Fibroblast of mammary gland (primary cell): Measurements from ENCODE around the gene DUSP15.
A peak's percentile ranks its signal among the peaks of the same experiment; 100 is the strongest.
"Not testable (repeated sequence)": the region's sequence is repeated elsewhere in the genome, so short reads cannot be mapped to it uniquely, and the experiment has no call there.

Source experiments
- DNase-seq: peaks from one replicate; pipeline ENCODE4 v3.0.0-alpha.2; 2010; ENCODE audit warnings: low read depth
- H3K4me3 ChIP-seq: 2 replicates; pipeline ENCODE4 v1.5.1; 2011; ENCODE audit warnings: low read depth, mild to moderate bottlenecking, low read length, moderate library complexity; ENCODE audit not compliant: control insufficient read depth
- CTCF ChIP-seq: conservative IDR thresholded peaks from 2 replicates; pipeline ENCODE4 v1.5.1; 2011; ENCODE audit warnings: low read depth, low read length, inconsistent platforms; ENCODE audit not compliant: control insufficient read depth, insufficient read depth

Gene DUSP15

GRCh38 chr20:31817461-31817860 is 52.9 kb downstream of the DUSP15 start:
- no peak for TF ChIP-seq CTCF
- no peak for DNase-seq

GRCh38 chr20:31816221-31816620 is 54.1 kb downstream of the DUSP15 start:
- no peak for DNase-seq
- no peak for TF ChIP-seq CTCF
- H3K4me3 ChIP-seq, result no peak overlapping the region

More at GRCh38 chr20:31817461-31817860, 52.9 kb downstream of the DUSP15 start:
- no peak overlapping the region for H3K4me3 ChIP-seq

- no peak for TF ChIP-seq CTCF
- DNase-seq, result no peak
These were observed 54.7 kb downstream of the DUSP15 start for GRCh38 chr20:31815408-31816188.

GRCh38 chr20:31814142-31814541 is 56.2 kb downstream of the DUSP15 start:
- not testable (repeated sequence) for DNase-seq, H3K4me3 ChIP-seq

More at GRCh38 chr20:31815408-31816188, 54.7 kb downstream of the DUSP15 start:
- H3K4me3 ChIP-seq, result no peak overlapping the region

GRCh38 chr20:31813611-31814010 is 56.7 kb downstream of the DUSP15 start:
- TF ChIP-seq CTCF, result no peak
- no peak for DNase-seq
- H3K4me3 ChIP-seq, result no peak overlapping the region

- DNase-seq, result peak; percentile 49
These were observed 58.3 kb downstream of the DUSP15 start for GRCh38 chr20:31811796-31812728.

More at GRCh38 chr20:31811796-31812728, 58.3 kb downstream of the DUSP15 start:
- TF ChIP-seq CTCF, result no peak
- no peak overlapping the region for H3K4me3 ChIP-seq
